AG09309 (cell line): ENCODE measurements around the gene AUTS2.

Experiments
- DNase-seq: peaks from one replicate; pipeline ENCODE4 v3.0.0-alpha.2; 2010; ENCODE audit warnings: low read depth
- H3K4me3 ChIP-seq: 2 replicates; pipeline ENCODE4 v1.5.1; 2011; ENCODE audit warnings: mild to moderate bottlenecking, low read depth, low read length, moderate library complexity; ENCODE audit not compliant: control insufficient read depth
- TF ChIP-seq, protein P1 (sequence below): IDR thresholded peaks from 2 replicates; pipeline ENCODE4 v1.5.1; 2011; ENCODE audit warnings: mild to moderate bottlenecking, low read depth, low read length, inconsistent platforms; ENCODE audit not compliant: insufficient read depth, control insufficient read depth; ENCODE audit errors: missing control alignments

The AUTS2 gene

DNA sequence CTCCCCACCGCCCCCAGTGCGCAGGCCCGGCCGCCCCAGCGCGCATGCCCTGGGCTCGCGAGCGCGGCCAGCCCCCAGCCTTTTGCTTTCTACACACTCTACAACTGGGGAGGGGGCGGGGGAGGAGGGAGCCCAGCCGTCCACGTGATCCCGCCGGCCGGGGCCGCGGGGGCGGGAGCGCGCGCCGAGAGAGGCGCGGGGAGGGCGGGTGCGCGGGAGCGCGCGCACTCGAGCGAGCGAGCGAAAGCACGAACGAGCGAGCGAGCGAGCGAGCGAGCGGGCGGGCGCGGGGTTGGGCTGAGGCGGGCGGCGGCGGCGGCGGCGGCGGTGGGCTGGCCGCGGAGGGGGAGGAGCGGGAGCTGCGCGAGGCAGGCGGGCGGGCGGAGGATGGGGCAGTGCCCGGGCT, at the start of gene AUTS2:
Gene AUTS2 (plus strand): TSS at position 395 of the 406 bp plus-strand sequence. CDS start 1,179 bp downstream, outside the sequence.
- TF ChIP-seq, protein P1, sequence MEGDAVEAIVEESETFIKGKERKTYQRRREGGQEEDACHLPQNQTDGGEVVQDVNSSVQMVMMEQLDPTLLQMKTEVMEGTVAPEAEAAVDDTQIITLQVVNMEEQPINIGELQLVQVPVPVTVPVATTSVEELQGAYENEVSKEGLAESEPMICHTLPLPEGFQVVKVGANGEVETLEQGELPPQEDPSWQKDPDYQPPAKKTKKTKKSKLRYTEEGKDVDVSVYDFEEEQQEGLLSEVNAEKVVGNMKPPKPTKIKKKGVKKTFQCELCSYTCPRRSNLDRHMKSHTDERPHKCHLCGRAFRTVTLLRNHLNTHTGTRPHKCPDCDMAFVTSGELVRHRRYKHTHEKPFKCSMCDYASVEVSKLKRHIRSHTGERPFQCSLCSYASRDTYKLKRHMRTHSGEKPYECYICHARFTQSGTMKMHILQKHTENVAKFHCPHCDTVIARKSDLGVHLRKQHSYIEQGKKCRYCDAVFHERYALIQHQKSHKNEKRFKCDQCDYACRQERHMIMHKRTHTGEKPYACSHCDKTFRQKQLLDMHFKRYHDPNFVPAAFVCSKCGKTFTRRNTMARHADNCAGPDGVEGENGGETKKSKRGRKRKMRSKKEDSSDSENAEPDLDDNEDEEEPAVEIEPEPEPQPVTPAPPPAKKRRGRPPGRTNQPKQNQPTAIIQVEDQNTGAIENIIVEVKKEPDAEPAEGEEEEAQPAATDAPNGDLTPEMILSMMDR = no peak
- peak; percentile 29 for DNase-seq
- peak within 1 kb of the TSS; percentile 55 for H3K4me3 ChIP-seq

DNA sequence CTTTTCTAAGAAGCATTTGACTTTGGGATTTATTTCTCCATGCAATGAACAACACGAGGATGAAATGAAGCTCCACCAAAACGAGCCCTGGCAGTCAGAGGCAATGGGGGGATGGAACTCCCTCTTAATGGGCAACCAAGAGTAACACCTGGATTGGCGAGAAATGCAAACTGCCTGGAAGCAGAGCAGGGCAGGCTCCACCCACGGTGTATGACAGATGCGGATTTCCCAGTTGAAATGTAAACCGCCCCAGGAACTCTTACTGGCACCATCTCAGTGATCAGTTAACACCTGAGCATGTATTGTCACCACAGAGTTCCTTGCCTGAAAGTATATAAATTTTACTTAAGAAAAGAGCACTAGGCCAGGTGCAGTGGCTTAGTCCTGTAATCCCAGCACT, 47.3 kb upstream of the AUTS2 start:
- DNase-seq = no peak
- H3K4me3 ChIP-seq = no peak overlapping the region
- TF ChIP-seq, protein P1 = no peak

DNA sequence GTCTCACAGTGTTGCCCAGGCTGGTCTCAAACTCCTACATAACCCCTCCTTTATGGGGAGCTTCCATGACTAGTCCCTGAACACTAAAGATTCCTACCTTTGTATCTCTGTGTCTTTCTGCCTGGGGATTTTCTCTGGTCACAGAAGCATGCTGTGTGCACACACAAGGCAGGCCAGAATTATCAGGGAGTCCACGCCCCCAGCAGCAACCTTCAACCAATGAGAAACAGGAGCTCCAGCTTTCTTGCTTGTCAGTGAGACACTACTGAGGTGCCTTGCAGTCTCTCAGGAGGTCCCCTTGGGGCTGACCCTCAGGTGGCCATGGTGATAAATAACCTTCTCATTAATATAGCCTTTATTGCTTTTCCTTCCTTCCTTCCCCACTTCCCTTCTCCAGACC, 45.1 kb upstream of the AUTS2 start:
- TF ChIP-seq, protein P1 = no peak
- no peak for DNase-seq
- H3K4me3 ChIP-seq = no peak overlapping the region

DNA sequence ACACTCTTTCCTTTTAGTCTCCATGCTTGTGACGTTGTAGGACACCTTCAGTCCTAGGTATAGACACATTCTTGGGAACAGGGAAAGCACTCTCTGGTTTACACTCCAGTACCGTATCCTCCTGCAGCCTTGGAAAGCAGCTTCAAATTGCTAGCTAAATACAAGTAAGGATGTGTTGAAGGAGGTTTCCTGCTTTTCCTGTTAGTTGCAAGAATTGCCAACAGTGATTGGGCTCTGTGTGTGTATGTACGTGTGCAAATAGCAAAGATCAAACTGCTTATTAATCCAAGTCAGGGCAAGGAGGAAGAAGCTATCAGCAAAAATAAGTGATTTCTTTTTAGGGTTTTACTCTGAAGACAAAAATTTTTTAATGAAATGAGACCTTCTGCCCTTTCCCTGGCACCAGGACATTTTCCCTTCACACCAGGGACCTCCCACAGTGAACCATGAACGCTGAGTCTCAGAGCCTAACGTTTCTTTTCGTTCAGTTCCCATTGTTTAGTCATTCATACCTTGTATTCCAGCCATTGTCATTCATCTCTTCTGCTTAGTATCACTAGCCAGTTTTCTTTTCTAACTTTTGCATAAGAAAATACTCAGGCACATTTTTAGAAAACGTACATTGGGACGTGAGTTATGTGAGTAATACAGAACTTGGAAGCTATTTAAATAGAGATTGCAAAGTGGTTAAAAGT, 36.9 kb upstream of the AUTS2 start:
- DNase-seq = no peak
- TF ChIP-seq, protein P1 = no peak
- H3K4me3 ChIP-seq = no peak overlapping the region

DNA sequence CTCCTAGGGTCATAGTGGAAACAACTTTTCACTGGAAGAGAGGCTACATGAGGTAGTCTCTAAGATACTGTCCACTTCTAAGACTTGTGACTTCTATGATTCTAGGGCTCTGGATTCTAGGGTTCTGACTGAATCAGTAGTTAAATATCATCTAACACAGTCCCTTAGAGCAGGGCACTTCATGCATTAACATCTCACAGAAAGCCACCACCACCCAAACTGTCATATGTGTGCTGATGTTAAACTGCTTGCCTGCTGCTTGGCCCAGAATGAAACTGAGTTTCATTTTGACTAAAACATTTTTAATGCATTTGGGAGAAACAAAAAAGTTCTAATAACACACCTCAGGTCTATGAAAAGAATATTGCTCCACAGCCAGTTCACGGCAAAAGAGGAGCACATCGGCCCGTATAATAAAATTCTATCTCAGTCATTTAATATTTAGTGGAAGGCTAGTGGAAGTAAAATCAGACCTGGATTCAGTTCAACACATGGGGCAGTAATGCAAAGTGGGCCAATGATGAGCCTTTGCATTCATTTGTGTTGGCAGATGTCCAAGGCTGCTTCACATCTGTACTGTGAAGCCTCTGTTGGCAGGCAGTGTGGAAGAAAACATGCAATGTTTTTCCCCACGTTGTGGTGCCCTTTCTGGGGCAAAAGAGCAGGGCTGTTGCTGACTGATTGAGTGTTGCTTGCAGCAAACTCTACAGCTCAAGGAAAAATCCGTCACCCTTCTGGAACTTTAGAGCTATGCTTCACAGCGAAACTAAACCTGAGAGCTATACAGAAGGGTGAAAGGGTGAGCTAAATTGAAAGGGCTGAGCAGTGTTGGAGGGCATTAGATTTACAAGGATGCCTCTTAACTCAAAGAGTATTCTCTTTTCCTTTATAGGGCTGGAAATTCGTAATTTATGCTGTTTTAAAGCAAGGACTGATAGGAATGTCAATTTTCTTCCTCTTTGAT, 33.5 kb upstream of the AUTS2 start:
- no peak for DNase-seq
- TF ChIP-seq, protein P1 = no peak
- no peak overlapping the region for H3K4me3 ChIP-seq

DNA sequence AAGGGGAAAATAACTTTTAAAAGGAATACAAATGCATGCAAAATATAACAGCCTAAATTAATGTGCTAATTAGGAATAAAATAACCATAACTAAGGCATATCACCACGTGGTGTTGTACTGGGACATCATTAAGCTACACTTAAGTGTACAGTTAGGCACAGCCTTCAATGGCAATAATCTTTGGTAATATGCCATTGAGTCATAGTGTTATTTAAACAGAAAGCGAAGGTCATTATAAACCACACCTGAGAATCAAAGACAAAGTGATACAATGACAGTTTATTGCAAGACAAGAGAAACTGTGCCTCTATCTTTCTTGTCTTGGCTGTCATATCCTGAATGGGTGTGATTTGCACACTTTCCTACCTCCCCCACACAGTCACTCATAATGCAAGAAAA, 30.5 kb upstream of the AUTS2 start:
- no peak for DNase-seq
- H3K4me3 ChIP-seq = no peak overlapping the region
- TF ChIP-seq, protein P1 = no peak
